ENCODE measurements around the gene NFX1.
"Not testable (repeated sequence)": the region's sequence is repeated elsewhere in the genome, so short reads cannot be mapped to it uniquely, and the experiment has no call there.

Gene NFX1

GRCh38 chr9:33329979-33330378 is 39.7 kb downstream of the NFX1 start:
- H3K4me3 ChIP-seq (ENCODE audit: control insufficient read depth, low read depth, low read length): no peak overlapping the region
- TF ChIP-seq CTCF (conservative IDR thresholded peaks at IDR 0.05; ENCODE audit: control insufficient read depth, insufficient read depth, low read depth, low read length): no peak
- peak; percentile 89 for DNase-seq (ENCODE audit: low read depth)

- H3K4me3 ChIP-seq (ENCODE audit: control insufficient read depth, low read depth, low read length): no peak overlapping the region
- TF ChIP-seq CTCF (conservative IDR thresholded peaks at IDR 0.05; ENCODE audit: control insufficient read depth, insufficient read depth, low read depth, low read length): no peak
- peak; percentile 59 for DNase-seq (ENCODE audit: low read depth)
Observed at GRCh38 chr9:33331377-33331891, 41.1 kb downstream of the NFX1 start.

GRCh38 chr9:33332011-33332410 is 41.7 kb downstream of the NFX1 start:
- H3K4me3 ChIP-seq (ENCODE audit: control insufficient read depth, low read depth, low read length): no peak overlapping the region
- TF ChIP-seq CTCF (conservative IDR thresholded peaks at IDR 0.05; ENCODE audit: control insufficient read depth, insufficient read depth, low read depth, low read length): no peak
- DNase-seq (ENCODE audit: low read depth): no peak

GRCh38 chr9:33332956-33333355 is 42.6 kb downstream of the NFX1 start:
- not testable (repeated sequence) for H3K4me3 ChIP-seq (ENCODE audit: control insufficient read depth, low read depth, low read length); DNase-seq (ENCODE audit: low read depth)

- no peak for DNase-seq (ENCODE audit: low read depth)
- H3K4me3 ChIP-seq (ENCODE audit: control insufficient read depth, low read depth, low read length): no peak overlapping the region
Observed at GRCh38 chr9:33340186-33340585, 49.9 kb downstream of the NFX1 start.

GRCh38 chr9:33341182-33341581 is 50.9 kb downstream of the NFX1 start:
- no peak overlapping the region for H3K4me3 ChIP-seq (ENCODE audit: control insufficient read depth, low read depth, low read length)
- TF ChIP-seq CTCF (conservative IDR thresholded peaks at IDR 0.05; ENCODE audit: control insufficient read depth, insufficient read depth, low read depth, low read length): no peak
- no peak for DNase-seq (ENCODE audit: low read depth)

More at GRCh38 chr9:33340186-33340585, 49.9 kb downstream of the NFX1 start:
- no peak for TF ChIP-seq CTCF (conservative IDR thresholded peaks at IDR 0.05; ENCODE audit: control insufficient read depth, insufficient read depth, low read depth, low read length)

GRCh38 chr9:33344145-33344544 is 53.8 kb downstream of the NFX1 start:
- no peak for TF ChIP-seq CTCF (conservative IDR thresholded peaks at IDR 0.05; ENCODE audit: control insufficient read depth, insufficient read depth, low read depth, low read length)

More at GRCh38 chr9:33344145-33344544, 53.8 kb downstream of the NFX1 start:
- DNase-seq (ENCODE audit: low read depth): no peak
- no peak overlapping the region for H3K4me3 ChIP-seq (ENCODE audit: control insufficient read depth, low read depth, low read length)
